ENCODE data around the gene ANKRD33. TPM values are rescaled to one million over a fixed set of nuclear protein-coding genes. Genes with fewer than 3 reads are reported as not detected.

Gene ANKRD33
- total RNA-seq, 6 experiments from 2014 or later: not detected

DNA sequence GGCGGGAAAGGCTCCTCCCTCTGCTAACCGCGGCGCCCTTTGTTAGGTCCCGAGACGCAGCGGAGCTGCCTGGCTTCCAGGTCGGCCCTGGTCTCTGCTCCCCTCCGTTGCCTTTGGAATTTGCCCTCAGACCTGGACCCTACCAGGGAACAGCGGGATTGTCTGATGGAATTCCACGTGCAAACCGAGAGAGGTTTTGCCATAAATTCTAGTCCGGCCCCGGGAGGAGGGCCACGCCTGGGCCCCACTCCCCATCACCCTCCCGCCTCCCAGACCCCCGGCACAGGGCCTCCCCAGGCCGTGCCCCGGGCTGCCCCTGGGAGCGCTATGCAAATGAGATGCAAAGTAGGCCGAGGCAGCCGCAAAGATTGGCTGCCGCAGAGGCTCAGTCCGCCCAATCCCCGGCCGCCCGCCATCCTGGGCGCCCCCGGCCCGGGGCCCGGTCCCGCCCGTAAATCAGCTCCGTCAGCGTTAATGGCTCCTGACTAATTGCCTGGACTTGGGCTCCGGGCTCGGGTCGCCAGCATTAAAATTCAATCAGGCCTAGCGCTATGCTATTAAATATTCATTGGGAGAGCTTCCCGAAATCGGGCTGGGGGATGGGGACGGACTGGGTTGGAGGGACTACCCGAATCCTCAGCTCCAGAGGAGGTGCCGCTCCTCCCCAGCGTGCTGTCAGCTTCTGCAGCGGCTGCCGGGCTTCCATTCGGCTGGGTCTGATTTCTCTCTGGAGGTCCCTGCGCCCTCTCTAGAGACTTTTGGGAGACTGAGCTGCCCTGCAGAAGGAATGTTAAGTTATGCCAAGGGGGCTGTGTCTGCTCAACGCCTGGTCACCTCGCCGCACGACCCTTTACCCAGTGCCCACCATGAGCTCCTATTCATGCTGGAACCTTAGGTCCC, 23.7 kb upstream of the ANKRD33 start:
- no peak overlapping the region for H3K4me3 Mint-ChIP-seq
- H3K27ac Mint-ChIP-seq: no peak overlapping the region
- no peak for TF ChIP-seq CTCF (IDR thresholded peaks at IDR 0.05)
- H3K4me1 Mint-ChIP-seq (ENCODE audit: low read depth): peaks cover 8% of the 10 kb centered on the region
- peaks cover 22% of the 10 kb centered on the region for H3K27me3 Mint-ChIP-seq (ENCODE audit: insufficient read depth)
- no peaks in the 10 kb centered on the region for H3K9me3 Mint-ChIP-seq
- no peak for DNase-seq
- no peaks in the 10 kb centered on the region for H3K36me3 Mint-ChIP-seq (ENCODE audit: low read depth)

- peaks cover 8% of the 10 kb centered on the region for H3K4me1 Mint-ChIP-seq (ENCODE audit: low read depth)
- H3K36me3 Mint-ChIP-seq (ENCODE audit: low read depth): no peaks in the 10 kb centered on the region
- DNase-seq: no peak
- no peaks in the 10 kb centered on the region for H3K9me3 Mint-ChIP-seq
- H3K27ac Mint-ChIP-seq: no peak overlapping the region
- TF ChIP-seq CTCF (IDR thresholded peaks at IDR 0.05): no peak
- no peak overlapping the region for H3K4me3 Mint-ChIP-seq
- H3K27me3 Mint-ChIP-seq (ENCODE audit: insufficient read depth): peaks cover 29% of the 10 kb centered on the region
Measured at GRCh38 chr12:51864833-51865670, 22.9 kb upstream of the ANKRD33 start.

DNA sequence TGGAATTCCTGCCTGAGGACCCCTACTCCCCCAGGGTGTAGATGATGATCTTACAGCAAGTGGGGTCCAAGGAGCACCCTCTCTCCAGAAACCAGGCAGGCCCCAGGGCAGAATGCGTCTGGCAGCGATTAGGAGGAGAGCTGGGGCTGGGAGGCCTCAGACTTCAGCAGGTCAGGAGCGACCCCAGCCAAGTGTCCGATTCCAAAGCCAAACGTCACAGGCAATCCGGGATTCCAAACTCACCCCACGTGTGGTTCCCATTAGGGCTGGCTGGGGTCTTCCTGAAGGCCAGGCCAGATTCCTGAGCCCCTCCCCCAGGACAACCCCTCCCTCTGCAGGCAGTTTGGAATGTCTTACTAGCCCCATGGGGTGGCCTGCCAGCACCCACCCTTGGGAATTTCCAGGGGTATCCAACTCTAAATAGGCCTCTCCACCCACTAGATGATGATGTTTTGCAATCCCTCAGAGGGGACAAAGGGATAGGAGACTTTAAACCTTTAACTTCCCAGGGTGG, 22.1 kb upstream of the ANKRD33 start:
- no peak overlapping the region for H3K4me3 Mint-ChIP-seq
- peaks cover 8% of the 10 kb centered on the region for H3K4me1 Mint-ChIP-seq (ENCODE audit: low read depth)
- H3K27me3 Mint-ChIP-seq (ENCODE audit: insufficient read depth): peaks cover 32% of the 10 kb centered on the region

DNA sequence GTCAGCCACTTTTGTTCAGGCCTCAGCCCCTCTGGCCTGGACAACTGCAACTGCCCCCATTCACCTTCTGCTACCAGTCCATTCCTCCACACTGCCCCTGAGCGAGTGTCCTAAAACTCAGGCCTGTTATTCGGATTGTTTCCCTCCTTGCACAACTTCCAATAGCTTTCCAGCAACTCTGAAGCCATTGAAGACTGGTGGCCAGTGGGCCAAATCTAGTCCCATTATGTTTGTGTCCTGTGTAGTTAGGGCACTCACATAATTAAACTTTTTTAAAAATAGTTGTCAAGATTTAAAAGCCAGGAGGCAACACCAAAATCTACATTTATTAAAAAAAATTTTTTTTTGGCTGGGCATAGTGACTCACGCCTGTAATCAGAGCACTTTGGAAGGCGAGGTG, 21.6 kb upstream of the ANKRD33 start:
- H3K4me3 Mint-ChIP-seq: no peak overlapping the region
- peaks cover 8% of the 10 kb centered on the region for H3K4me1 Mint-ChIP-seq (ENCODE audit: low read depth)

More for the DNA sequence above, 22.1 kb upstream of the ANKRD33 start:
- Mint-ChIP-seq H3K36me3 (ENCODE audit: low read depth) (no peaks in the 10 kb centered on the region), H3K27ac (no peak overlapping the region), H3K9me3 (no peaks in the 10 kb centered on the region)
- no peak for TF ChIP-seq CTCF (IDR thresholded peaks at IDR 0.05)
- no peak for DNase-seq

More for the DNA sequence above, 21.6 kb upstream of the ANKRD33 start:
- no peaks in the 10 kb centered on the region for H3K9me3 Mint-ChIP-seq
- TF ChIP-seq CTCF (IDR thresholded peaks at IDR 0.05): no peak
- no peak for DNase-seq
- H3K27ac Mint-ChIP-seq: no peak overlapping the region
- H3K36me3 Mint-ChIP-seq (ENCODE audit: low read depth): no peaks in the 10 kb centered on the region
- peaks cover 29% of the 10 kb centered on the region for H3K27me3 Mint-ChIP-seq (ENCODE audit: insufficient read depth)

Measured in HFFc6 (cell line).